ENCODE measurements around the gene GPA33.

Gene GPA33

GRCh38 chr1:167118188-167118587 is 28.0 kb upstream of the GPA33 start:
- no peak for DNase-seq (ENCODE audit: low spot score)
- no peak for TF ChIP-seq CTCF (IDR thresholded peaks at IDR 0.05; ENCODE audit: extremely low read depth, missing control alignments)

- no peak for DNase-seq (ENCODE audit: low spot score)
- TF ChIP-seq CTCF (IDR thresholded peaks at IDR 0.05; ENCODE audit: extremely low read depth, missing control alignments): no peak
Measured at GRCh38 chr1:167117225-167117624, 27.0 kb upstream of the GPA33 start.

GRCh38 chr1:167116174-167116573 is 26.0 kb upstream of the GPA33 start:
- no peak for DNase-seq (ENCODE audit: low spot score)

GRCh38 chr1:167115655-167116054 is 25.5 kb upstream of the GPA33 start:
- no peak for DNase-seq (ENCODE audit: low spot score)
- TF ChIP-seq CTCF (IDR thresholded peaks at IDR 0.05; ENCODE audit: extremely low read depth, missing control alignments): no peak

More at GRCh38 chr1:167116174-167116573, 26.0 kb upstream of the GPA33 start:
- TF ChIP-seq CTCF (IDR thresholded peaks at IDR 0.05; ENCODE audit: extremely low read depth, missing control alignments): no peak

- TF ChIP-seq CTCF (IDR thresholded peaks at IDR 0.05; ENCODE audit: extremely low read depth, missing control alignments): no peak
Measured at GRCh38 chr1:167114725-167115124, 24.5 kb upstream of the GPA33 start.

GRCh38 chr1:167111868-167112709 is 21.9 kb upstream of the GPA33 start:
- DNase-seq (ENCODE audit: low spot score): no peak
- no peak for TF ChIP-seq CTCF (IDR thresholded peaks at IDR 0.05; ENCODE audit: extremely low read depth, missing control alignments)

More at GRCh38 chr1:167114725-167115124, 24.5 kb upstream of the GPA33 start:
- DNase-seq (ENCODE audit: low spot score): no peak

- no peak for TF ChIP-seq CTCF (IDR thresholded peaks at IDR 0.05; ENCODE audit: extremely low read depth, missing control alignments)
- DNase-seq (ENCODE audit: low spot score): no peak
Measured at GRCh38 chr1:167110586-167110985, 20.4 kb upstream of the GPA33 start.
